IPS-18c (cell line): ENCODE results near the gene ZBTB7C.

Source experiments
- H3K4me3 ChIP-seq: 2 replicates; pipeline ENCODE4 v1.7.0; 2013; ENCODE audit warnings: low read depth, mild to moderate bottlenecking, low read length, moderate library complexity; ENCODE audit not compliant: insufficient read depth
- H3K9me3 ChIP-seq: one replicate; pipeline ENCODE4 v1.6.1; 2013; ENCODE audit warnings: mild to moderate bottlenecking, low read length, moderate library complexity; ENCODE audit not compliant: control insufficient read depth, insufficient read depth

ZBTB7C gene

GRCh38 chr18:48398074-48398473 is 11.1 kb downstream of the ZBTB7C start:
- H3K4me3 ChIP-seq: no peak overlapping the region
- no peaks in the 10 kb centered on the region for H3K9me3 ChIP-seq

GRCh38 chr18:48397021-48397420 is 12.2 kb downstream of the ZBTB7C start:
- Histone ChIP-seq H3K9me3 (no peaks in the 10 kb centered on the region), H3K4me3 (no peak overlapping the region)

- Histone ChIP-seq H3K4me3 (no peak overlapping the region), H3K9me3 (peaks cover 2% of the 10 kb centered on the region)
Measured at GRCh38 chr18:48396561-48396960, 12.6 kb downstream of the ZBTB7C start.

GRCh38 chr18:48395646-48396045 is 13.5 kb downstream of the ZBTB7C start:
- Histone ChIP-seq H3K4me3 (no peak overlapping the region), H3K9me3 (peaks cover 2% of the 10 kb centered on the region)

- peaks cover 2% of the 10 kb centered on the region for H3K9me3 ChIP-seq
- H3K4me3 ChIP-seq: no peak overlapping the region
Measured at GRCh38 chr18:48394176-48394575, 15.0 kb downstream of the ZBTB7C start.

GRCh38 chr18:48393776-48394175 is 15.4 kb downstream of the ZBTB7C start:
- H3K9me3 ChIP-seq: peaks cover 2% of the 10 kb centered on the region
- H3K4me3 ChIP-seq: no peak overlapping the region

- no peak overlapping the region for H3K4me3 ChIP-seq
Measured at GRCh38 chr18:48393170-48393569, 16.0 kb downstream of the ZBTB7C start.

GRCh38 chr18:48392268-48392667 is 16.9 kb downstream of the ZBTB7C start:
- Histone ChIP-seq H3K4me3 (no peak overlapping the region), H3K9me3 (peaks cover 2% of the 10 kb centered on the region)

More at GRCh38 chr18:48393170-48393569, 16.0 kb downstream of the ZBTB7C start:
- peaks cover 2% of the 10 kb centered on the region for H3K9me3 ChIP-seq

- H3K4me3 ChIP-seq: no peak overlapping the region
- peaks cover 2% of the 10 kb centered on the region for H3K9me3 ChIP-seq
Measured at GRCh38 chr18:48391868-48392267, 17.3 kb downstream of the ZBTB7C start.

- H3K9me3 ChIP-seq: peaks cover 2% of the 10 kb centered on the region
- no peak overlapping the region for H3K4me3 ChIP-seq
Measured at GRCh38 chr18:48390641-48391040, 18.5 kb downstream of the ZBTB7C start.

- peaks cover 2% of the 10 kb centered on the region for H3K9me3 ChIP-seq
- no peak overlapping the region for H3K4me3 ChIP-seq
Measured at GRCh38 chr18:48388478-48388877, 20.7 kb downstream of the ZBTB7C start.

- Histone ChIP-seq H3K4me3 (no peak overlapping the region), H3K9me3 (peaks cover 2% of the 10 kb centered on the region)
Measured at GRCh38 chr18:48387300-48387699, 21.9 kb downstream of the ZBTB7C start.

GRCh38 chr18:48385596-48385995 is 23.6 kb downstream of the ZBTB7C start:
- no peaks in the 10 kb centered on the region for H3K9me3 ChIP-seq
- no peak overlapping the region for H3K4me3 ChIP-seq

GRCh38 chr18:48376934-48377333 is 32.2 kb downstream of the ZBTB7C start:
- Histone ChIP-seq H3K4me3 (no peak overlapping the region), H3K9me3 (no peaks in the 10 kb centered on the region)

- H3K4me3 ChIP-seq: no peak overlapping the region
- no peaks in the 10 kb centered on the region for H3K9me3 ChIP-seq
Measured at GRCh38 chr18:48376406-48376805, 32.8 kb downstream of the ZBTB7C start.

- H3K9me3 ChIP-seq: no peaks in the 10 kb centered on the region
- no peak overlapping the region for H3K4me3 ChIP-seq
Measured at GRCh38 chr18:48375150-48375800, 33.9 kb downstream of the ZBTB7C start.

GRCh38 chr18:48374423-48375149 is 34.6 kb downstream of the ZBTB7C start:
- no peak overlapping the region for H3K4me3 ChIP-seq

GRCh38 chr18:48371854-48372602 is 37.2 kb downstream of the ZBTB7C start:
- Histone ChIP-seq H3K9me3 (no peaks in the 10 kb centered on the region), H3K4me3 (no peak overlapping the region)

More at GRCh38 chr18:48374423-48375149, 34.6 kb downstream of the ZBTB7C start:
- no peaks in the 10 kb centered on the region for H3K9me3 ChIP-seq
